SH-SY5Y (cell line): ENCODE measurements around the gene COL13A1.

Source experiments
- GATA2 ChIP-seq: IDR thresholded peaks from 2 replicates; pipeline ENCODE4 v1.6.1; 2011; ENCODE audit warnings: mild to moderate bottlenecking, low read depth, low read length
- GATA3 ChIP-seq: IDR thresholded peaks from 2 replicates; pipeline ENCODE4 v1.6.1; 2011; ENCODE audit warnings: low read depth, mild to moderate bottlenecking, low read length, moderate library complexity

DNA sequence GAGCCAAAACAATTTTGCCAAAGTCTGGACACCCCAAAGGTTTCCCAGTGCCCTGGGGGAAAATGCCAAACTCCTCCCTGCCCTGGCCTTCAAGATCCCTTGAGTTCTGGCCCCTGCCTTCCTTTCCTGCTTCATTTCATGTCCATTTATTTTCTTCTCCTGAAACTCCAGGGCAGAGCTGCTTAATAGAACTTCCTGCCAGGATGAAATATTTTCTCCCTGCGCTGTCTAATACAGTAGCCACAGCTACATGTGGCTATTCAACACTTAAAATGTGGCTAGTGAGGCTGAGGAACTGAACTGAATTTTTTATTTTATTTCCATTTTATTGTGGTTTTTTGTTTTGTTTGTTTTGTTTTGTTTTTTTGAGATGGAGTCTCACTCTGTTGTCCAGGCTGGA lies 49.6 kb downstream of the COL13A1 start:
- no peak for TF ChIP-seq GATA3
- no peak for TF ChIP-seq GATA2
